Measurements from ENCODE around the gene MEX3C. TPM values are rescaled to one million over a fixed set of nuclear protein-coding genes. Genes with fewer than 3 reads are reported as not detected.

Gene MEX3C
- total RNA-seq, 1 experiment from 2014 or later = 36.1 TPM

- DNase-seq (ENCODE audit: low read depth) = no peak
Observed at GRCh38 chr18:51191128-51191717, 6.3 kb downstream of the MEX3C start.

GRCh38 chr18:51190000-51190399 lies 7.5 kb downstream of the MEX3C start:
- no peak for DNase-seq (ENCODE audit: low read depth)

- DNase-seq (ENCODE audit: low read depth) = no peak
Observed at GRCh38 chr18:51188024-51188701, 9.3 kb downstream of the MEX3C start.

GRCh38 chr18:51185075-51185474 lies 12.4 kb downstream of the MEX3C start:
- no peak for DNase-seq (ENCODE audit: low read depth)

GRCh38 chr18:51184091-51184457 lies 13.4 kb downstream of the MEX3C start:
- DNase-seq (ENCODE audit: low read depth) = no peak

- DNase-seq (ENCODE audit: low read depth) = no peak
Observed at GRCh38 chr18:51183372-51184090, 13.9 kb downstream of the MEX3C start.

- no peak for DNase-seq (ENCODE audit: low read depth)
Observed at GRCh38 chr18:51182824-51183223, 14.7 kb downstream of the MEX3C start.

GRCh38 chr18:51171625-51172259 lies 25.7 kb downstream of the MEX3C start:
- DNase-seq (ENCODE audit: low read depth) = no peak

GRCh38 chr18:51171223-51171622 lies 26.3 kb downstream of the MEX3C start:
- no peak for DNase-seq (ENCODE audit: low read depth)

- DNase-seq (ENCODE audit: low read depth) = no peak
Observed at GRCh38 chr18:51170664-51171063, 26.8 kb downstream of the MEX3C start.

GRCh38 chr18:51169731-51170130 lies 27.8 kb downstream of the MEX3C start:
- no peak for DNase-seq (ENCODE audit: low read depth)

GRCh38 chr18:51168960-51169662 lies 28.4 kb downstream of the MEX3C start:
- no peak for DNase-seq (ENCODE audit: low read depth)

GRCh38 chr18:51168026-51168742 lies 29.3 kb downstream of the MEX3C start:
- DNase-seq (ENCODE audit: low read depth) = no peak

- no peak for DNase-seq (ENCODE audit: low read depth)
Observed at GRCh38 chr18:51165296-51165695, 32.2 kb downstream of the MEX3C start.

GRCh38 chr18:51164761-51165281 lies 32.7 kb downstream of the MEX3C start:
- DNase-seq (ENCODE audit: low read depth) = peak; percentile 9

GRCh38 chr18:51164342-51164741 lies 33.1 kb downstream of the MEX3C start:
- DNase-seq (ENCODE audit: low read depth) = no peak

GRCh38 chr18:51163543-51163942 lies 33.9 kb downstream of the MEX3C start:
- no peak for DNase-seq (ENCODE audit: low read depth)

GRCh38 chr18:51162617-51163016 lies 34.9 kb downstream of the MEX3C start:
- no peak for DNase-seq (ENCODE audit: low read depth)

- DNase-seq (ENCODE audit: low read depth) = no peak
Observed at GRCh38 chr18:51160646-51161045, 36.8 kb downstream of the MEX3C start.

- DNase-seq (ENCODE audit: low read depth) = no peak
Observed at GRCh38 chr18:51157215-51157614, 40.3 kb downstream of the MEX3C start.
